Astrocyte (in vitro differentiated cells and primary cell): ENCODE results near the gene ECE2. TPM values are rescaled to one million over a fixed set of nuclear protein-coding genes. Genes with fewer than 3 reads are reported as not detected.

Experiments
- DNase-seq: peaks from one replicate; pipeline ENCODE4 v3.0.0-alpha.2; 2010; ENCODE audit warnings: low read depth
- FAIRE-seq: peaks from 2 replicates; lab custom pipeline; 2011; peaks lifted over from hg19 to GRCh38; lab: Jason Lieb, UNC
- H2AFZ ChIP-seq: 2 replicates; pipeline ENCODE4 v1.6.0; 2012; ENCODE audit warnings: low read depth, low read length, inconsistent platforms
- H3K27ac ChIP-seq: 2 replicates; pipeline ENCODE4 v1.5.1; 2011; ENCODE audit warnings: low read depth, low read length, inconsistent platforms
- H3K27me3 ChIP-seq: 2 replicates; pipeline ENCODE4 v1.6.0; 2011; ENCODE audit warnings: low read length, inconsistent platforms; ENCODE audit not compliant: insufficient read depth
- H3K36me3 ChIP-seq: 2 replicates; pipeline ENCODE4 v1.5.1; 2011; ENCODE audit warnings: low read length, inconsistent platforms; ENCODE audit not compliant: insufficient read depth
- H3K4me1 ChIP-seq: 2 replicates; pipeline ENCODE4 v1.5.1; 2011; ENCODE audit warnings: low read length, inconsistent platforms; ENCODE audit not compliant: insufficient read depth
- H3K4me2 ChIP-seq: 2 replicates; pipeline ENCODE4 v1.6.0; 2012; ENCODE audit warnings: low read length, inconsistent platforms
- H3K4me3 ChIP-seq: 2 replicates; pipeline ENCODE4 v1.5.1; 2011; ENCODE audit warnings: low read depth, mild to moderate bottlenecking, low read length, inconsistent platforms; ENCODE audit not compliant: insufficient read depth
- H3K79me2 ChIP-seq: 2 replicates; pipeline ENCODE4 v1.6.0; 2012; ENCODE audit warnings: mild to moderate bottlenecking, low read length, inconsistent platforms; ENCODE audit not compliant: insufficient read depth
- H3K9ac ChIP-seq: 2 replicates; pipeline ENCODE4 v1.6.0; 2012; ENCODE audit warnings: mild to moderate bottlenecking, low read length, inconsistent platforms
- H3K9me3 ChIP-seq: 2 replicates; pipeline ENCODE4 v1.5.1; 2012; ENCODE audit warnings: low read depth, mild to moderate bottlenecking, low read length, inconsistent platforms; ENCODE audit not compliant: insufficient read depth
- H4K20me1 ChIP-seq: 2 replicates; pipeline ENCODE4 v1.6.0; 2012; ENCODE audit warnings: low read length, inconsistent platforms; ENCODE audit not compliant: insufficient read depth
- H3K27ac Mint-ChIP-seq: one replicate; pipeline ENCODE4 v1.8.0; 2021; ENCODE audit warnings: mild to moderate bottlenecking, mixed read lengths; ENCODE audit not compliant: unreplicated experiment
- H3K27me3 Mint-ChIP-seq: one replicate; pipeline ENCODE4 v1.8.0; 2021; ENCODE audit warnings: low read depth, mixed read lengths; ENCODE audit not compliant: unreplicated experiment
- H3K36me3 Mint-ChIP-seq: one replicate; pipeline ENCODE4 v1.8.0; 2021; ENCODE audit warnings: low read depth, mixed read lengths; ENCODE audit not compliant: unreplicated experiment
- H3K4me1 Mint-ChIP-seq: one replicate; pipeline ENCODE4 v1.8.0; 2021; ENCODE audit warnings: low read depth, mixed read lengths; ENCODE audit not compliant: unreplicated experiment
- H3K4me3 Mint-ChIP-seq: one replicate; pipeline ENCODE4 v1.8.0; 2021; ENCODE audit warnings: mild to moderate bottlenecking, moderate library complexity, mixed read lengths; ENCODE audit not compliant: unreplicated experiment
- H3K9me3 Mint-ChIP-seq: one replicate; pipeline ENCODE4 v1.8.0; 2021; ENCODE audit warnings: mild to moderate bottlenecking, mixed read lengths; ENCODE audit not compliant: unreplicated experiment
- CTCF ChIP-seq: IDR thresholded peaks from 2 replicates; pipeline ENCODE4 v1.5.1; 2011; ENCODE audit warnings: low read depth, mild to moderate bottlenecking, inconsistent platforms, low read length, moderate library complexity; ENCODE audit not compliant: insufficient read depth
- EZH2 ChIP-seq: IDR thresholded peaks from 2 replicates; pipeline ENCODE4 v1.6.1; 2012; ENCODE audit warnings: mild to moderate bottlenecking, low read length, inconsistent platforms; ENCODE audit not compliant: insufficient read depth
- total RNA-seq: library from RNA; stranded (reverse); gene quantifications from 2 replicates; pipeline ENCODE4 v1.2.1, GENCODE V29; 2021

Gene ECE2
- total RNA-seq, 1 donor from 2014 or later, result not detected

- no peak for TF ChIP-seq EZH2
- peak; percentile 25 for TF ChIP-seq CTCF
- H4K20me1 ChIP-seq, result peaks cover 47% of the 10 kb centered on the region
- no peak overlapping the region for H3K4me2 ChIP-seq
- no peak overlapping the region for H3K4me3 ChIP-seq
- no peak overlapping the region for H3K9ac ChIP-seq
- H3K27ac Mint-ChIP-seq, result no peak overlapping the region
- H3K27me3 ChIP-seq, result peaks cover 4% of the 10 kb centered on the region
- peaks cover 2% of the 10 kb centered on the region for H3K36me3 ChIP-seq
- no peaks in the 10 kb centered on the region for H3K9me3 ChIP-seq
- no peaks in the 10 kb centered on the region for H3K4me1 Mint-ChIP-seq
- H2AFZ ChIP-seq, result no peak overlapping the region
- FAIRE-seq (no peak), DNase-seq (no peak)
- H3K9me3 Mint-ChIP-seq, result no peaks in the 10 kb centered on the region
- peaks cover 30% of the 10 kb centered on the region for H3K27me3 Mint-ChIP-seq
- no peaks in the 10 kb centered on the region for H3K79me2 ChIP-seq
- H3K4me3 Mint-ChIP-seq, result no peak overlapping the region
- no peak overlapping the region for H3K27ac ChIP-seq
- H3K36me3 Mint-ChIP-seq, result no peaks in the 10 kb centered on the region
- no peaks in the 10 kb centered on the region for H3K4me1 ChIP-seq
Observed at GRCh38 chr3:184241447-184242296, 34.1 kb upstream of the ECE2 start.

GRCh38 chr3:184242297-184242685 lies 33.5 kb upstream of the ECE2 start:
- no peak overlapping the region for H3K9ac ChIP-seq
- H3K36me3 Mint-ChIP-seq, result no peaks in the 10 kb centered on the region
- no peak for DNase-seq
- no peaks in the 10 kb centered on the region for H3K9me3 Mint-ChIP-seq
- H3K27ac ChIP-seq, result no peak overlapping the region
- H4K20me1 ChIP-seq, result peaks cover 47% of the 10 kb centered on the region
- H3K4me3 ChIP-seq, result no peak overlapping the region
- H3K4me1 ChIP-seq, result no peaks in the 10 kb centered on the region
- H3K36me3 ChIP-seq, result peaks cover 2% of the 10 kb centered on the region
- H3K9me3 ChIP-seq, result no peaks in the 10 kb centered on the region
- H3K4me1 Mint-ChIP-seq, result no peaks in the 10 kb centered on the region
- TF ChIP-seq EZH2 (no peak), CTCF (no peak)
- H3K4me3 Mint-ChIP-seq, result no peak overlapping the region
- H3K27ac Mint-ChIP-seq, result no peak overlapping the region
- no peak for FAIRE-seq
- peaks cover 27% of the 10 kb centered on the region for H3K27me3 Mint-ChIP-seq
- no peak overlapping the region for H2AFZ ChIP-seq
- H3K27me3 ChIP-seq, result peaks cover 4% of the 10 kb centered on the region
- no peaks in the 10 kb centered on the region for H3K79me2 ChIP-seq
- no peak overlapping the region for H3K4me2 ChIP-seq
